Mesendoderm (in vitro differentiated cells): ENCODE data around the gene WDR18.

Experiments used
- DNase-seq: peaks from one replicate; pipeline ENCODE4 v3.0.0; 2013
- H2AK5ac ChIP-seq: 2 replicates; pipeline ENCODE4 v1.6.1; 2013; ENCODE audit warnings: low read length, inconsistent platforms
- H2BK120ac ChIP-seq: 2 replicates; pipeline ENCODE4 v1.6.1; 2013; ENCODE audit warnings: low read depth, mild to moderate bottlenecking, low read length, moderate library complexity, mixed read lengths
- H2BK15ac ChIP-seq: replicated peaks from 2 replicates; pipeline ENCODE4 v1.6.1; 2013; ENCODE audit warnings: low read depth, mild to moderate bottlenecking, moderate library complexity
- H2BK5ac ChIP-seq: 2 replicates; pipeline ENCODE4 v1.6.1; 2013; ENCODE audit warnings: low read length, inconsistent platforms
- H3K18ac ChIP-seq: 2 replicates; pipeline ENCODE4 v1.6.1; 2013; ENCODE audit warnings: mild to moderate bottlenecking, low read length, mixed read lengths
- H3K23ac ChIP-seq: one replicate; pipeline ENCODE4 v1.6.1; 2013; ENCODE audit warnings: low read length
- H3K27ac ChIP-seq: 2 replicates; pipeline ENCODE4 v1.5.1; 2013; ENCODE audit warnings: low read depth, mild to moderate bottlenecking, inconsistent platforms, low read length, moderate library complexity
- H3K27me3 ChIP-seq: 2 replicates; pipeline ENCODE4 v1.6.1; 2013; ENCODE audit warnings: low read length, control low read depth, mild to moderate bottlenecking, inconsistent platforms; ENCODE audit not compliant: insufficient read depth, poor library complexity
- H3K36me3 ChIP-seq: 2 replicates; pipeline ENCODE4 v1.6.1; 2013; ENCODE audit warnings: low read length, inconsistent platforms; ENCODE audit not compliant: control insufficient read depth, insufficient read depth
- H3K4ac ChIP-seq: one replicate; pipeline ENCODE4 v1.6.1; 2013; ENCODE audit warnings: low read depth, mild to moderate bottlenecking, low read length, moderate library complexity
- H3K4me1 ChIP-seq: 2 replicates; pipeline ENCODE4 v1.6.1; 2013; ENCODE audit warnings: low read depth, low read length, inconsistent platforms; ENCODE audit not compliant: control insufficient read depth
- H3K4me2 ChIP-seq: 2 replicates; pipeline ENCODE4 v1.6.1; 2013; ENCODE audit warnings: low read length
- H3K4me3 ChIP-seq: 2 replicates; pipeline ENCODE4 v1.5.1; 2013; ENCODE audit warnings: mild to moderate bottlenecking, low read length
- H3K56ac ChIP-seq: one replicate; pipeline ENCODE4 v1.6.1; 2013; ENCODE audit warnings: low read length
- H3K79me1 ChIP-seq: 2 replicates; pipeline ENCODE4 v1.6.1; 2013; ENCODE audit warnings: low read length, inconsistent platforms
- H3K79me2 ChIP-seq: 2 replicates; pipeline ENCODE4 v1.6.1; 2013; ENCODE audit warnings: mild to moderate bottlenecking, low read length; ENCODE audit not compliant: control insufficient read depth, insufficient read depth
- H3K9ac ChIP-seq: 2 replicates; pipeline ENCODE4 v1.6.1; 2013; ENCODE audit warnings: low read length, inconsistent platforms
- H4K5ac ChIP-seq: one replicate; pipeline ENCODE4 v1.6.1; 2013; ENCODE audit warnings: low read length
- H4K8ac ChIP-seq: one replicate; pipeline ENCODE4 v1.6.1; 2013; ENCODE audit warnings: low read depth, mild to moderate bottlenecking, control low read depth, low read length, moderate library complexity
- WGBS: extraction: QIAGEN DNeasy Blood & Tissue Kit; methylation state at CpG from one replicate; pipeline ENCODE4 v1.1.7; 2013; ENCODE audit warnings: low lambda C conversion rate, missing lambda C conversion rate; ENCODE audit not compliant: insufficient coverage; ENCODE audit errors: extremely low coverage; 5-methylcytosine and 5-hydroxymethylcytosine counted together

The WDR18 gene

GRCh38 chr19:1004204-1004802, 20.2 kb downstream of the WDR18 start:
- Histone ChIP-seq H3K18ac (no peak overlapping the region), H3K4me1 (no peaks in the 10 kb centered on the region), H3K9ac (no peak overlapping the region), H3K4me2 (no peak overlapping the region), H2BK120ac (no peak overlapping the region), H4K8ac (no peak overlapping the region), H3K23ac (no peak overlapping the region), H3K4me3 (no peak overlapping the region), H3K4ac (no peak overlapping the region), H3K27ac (no peak overlapping the region), H3K79me1 (no peaks in the 10 kb centered on the region), H3K36me3 (no peaks in the 10 kb centered on the region), H2AK5ac (no peak overlapping the region), H4K5ac (no peak overlapping the region), H2BK15ac (no peak overlapping the region), H3K79me2 (no peaks in the 10 kb centered on the region), H3K27me3 (peaks cover 5% of the 10 kb centered on the region), H2BK5ac (no peak overlapping the region), H3K56ac (no peak overlapping the region)
- WGBS = no CpG with 5 or more reads among the region's 32 CpGs
- DNase-seq = no peak

DNA sequence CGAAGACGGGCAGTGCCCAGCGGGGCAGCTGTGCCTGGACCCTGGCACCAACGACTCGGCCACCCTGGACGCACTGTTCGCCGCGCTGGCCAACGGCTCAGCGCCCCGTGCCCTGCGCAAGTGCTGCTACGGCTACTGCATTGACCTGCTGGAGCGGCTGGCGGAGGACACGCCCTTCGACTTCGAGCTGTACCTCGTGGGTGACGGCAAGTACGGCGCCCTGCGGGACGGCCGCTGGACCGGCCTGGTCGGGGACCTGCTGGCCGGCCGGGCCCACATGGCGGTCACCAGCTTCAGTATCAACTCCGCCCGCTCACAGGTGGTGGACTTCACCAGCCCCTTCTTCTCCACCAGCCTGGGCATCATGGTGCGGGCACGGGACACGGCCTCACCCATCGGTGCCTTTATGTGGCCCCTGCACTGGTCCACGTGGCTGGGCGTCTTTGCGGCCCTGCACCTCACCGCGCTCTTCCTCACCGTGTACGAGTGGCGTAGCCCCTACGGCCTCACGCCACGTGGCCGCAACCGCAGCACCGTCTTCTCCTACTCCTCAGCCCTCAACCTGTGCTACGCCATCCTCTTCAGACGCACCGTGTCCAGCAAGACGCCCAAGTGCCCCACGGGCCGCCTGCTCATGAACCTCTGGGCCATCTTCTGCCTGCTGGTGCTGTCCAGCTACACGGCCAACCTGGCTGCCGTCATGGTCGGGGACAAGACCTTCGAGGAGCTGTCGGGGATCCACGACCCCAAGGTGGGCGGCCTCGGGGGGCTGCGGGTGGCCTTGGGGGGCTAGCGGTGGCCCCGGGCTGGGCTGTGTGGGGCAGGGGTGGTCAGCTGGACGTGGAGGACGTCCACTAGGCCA, 20.9 kb downstream of the WDR18 start:
- Histone ChIP-seq H3K27me3 (peaks cover 5% of the 10 kb centered on the region), H3K27ac (no peak overlapping the region), H3K9ac (no peak overlapping the region), H3K79me2 (no peaks in the 10 kb centered on the region), H3K4me2 (no peak overlapping the region), H3K4me1 (no peaks in the 10 kb centered on the region), H2BK15ac (no peak overlapping the region), H3K79me1 (no peaks in the 10 kb centered on the region), H3K18ac (no peak overlapping the region), H3K4ac (no peak overlapping the region), H3K56ac (no peak overlapping the region), H2BK5ac (no peak overlapping the region), H4K5ac (no peak overlapping the region), H3K4me3 (no peak overlapping the region), H3K36me3 (no peaks in the 10 kb centered on the region), H2BK120ac (no peak overlapping the region), H4K8ac (no peak overlapping the region), H2AK5ac (no peak overlapping the region), H3K23ac (no peak overlapping the region)
- no CpG with 5 or more reads among the region's 70 CpGs for WGBS
- DNase-seq = no peak

- no peak overlapping the region for H4K8ac ChIP-seq
- H3K56ac ChIP-seq = no peak overlapping the region
- H3K4me1 ChIP-seq = no peaks in the 10 kb centered on the region
- no peak overlapping the region for H2BK5ac ChIP-seq
- no peak overlapping the region for H3K9ac ChIP-seq
- no peak overlapping the region for H2BK15ac ChIP-seq
- H2BK120ac ChIP-seq = no peak overlapping the region
- no peaks in the 10 kb centered on the region for H3K79me2 ChIP-seq
- H4K5ac ChIP-seq = no peak overlapping the region
- no peak for DNase-seq
- H3K23ac ChIP-seq = no peak overlapping the region
- no peak overlapping the region for H3K18ac ChIP-seq
- no CpG with 5 or more reads among the region's 27 CpGs for WGBS
- H3K79me1 ChIP-seq = no peaks in the 10 kb centered on the region
- no peak overlapping the region for H3K4ac ChIP-seq
- no peak overlapping the region for H3K4me2 ChIP-seq
- H3K27me3 ChIP-seq = no peaks in the 10 kb centered on the region
- H2AK5ac ChIP-seq = no peak overlapping the region
- H3K4me3 ChIP-seq = no peak overlapping the region
- H3K36me3 ChIP-seq = no peaks in the 10 kb centered on the region
- H3K27ac ChIP-seq = no peak overlapping the region
These were observed 22.7 kb downstream of the WDR18 start for GRCh38 chr19:1006711-1007398.

DNA sequence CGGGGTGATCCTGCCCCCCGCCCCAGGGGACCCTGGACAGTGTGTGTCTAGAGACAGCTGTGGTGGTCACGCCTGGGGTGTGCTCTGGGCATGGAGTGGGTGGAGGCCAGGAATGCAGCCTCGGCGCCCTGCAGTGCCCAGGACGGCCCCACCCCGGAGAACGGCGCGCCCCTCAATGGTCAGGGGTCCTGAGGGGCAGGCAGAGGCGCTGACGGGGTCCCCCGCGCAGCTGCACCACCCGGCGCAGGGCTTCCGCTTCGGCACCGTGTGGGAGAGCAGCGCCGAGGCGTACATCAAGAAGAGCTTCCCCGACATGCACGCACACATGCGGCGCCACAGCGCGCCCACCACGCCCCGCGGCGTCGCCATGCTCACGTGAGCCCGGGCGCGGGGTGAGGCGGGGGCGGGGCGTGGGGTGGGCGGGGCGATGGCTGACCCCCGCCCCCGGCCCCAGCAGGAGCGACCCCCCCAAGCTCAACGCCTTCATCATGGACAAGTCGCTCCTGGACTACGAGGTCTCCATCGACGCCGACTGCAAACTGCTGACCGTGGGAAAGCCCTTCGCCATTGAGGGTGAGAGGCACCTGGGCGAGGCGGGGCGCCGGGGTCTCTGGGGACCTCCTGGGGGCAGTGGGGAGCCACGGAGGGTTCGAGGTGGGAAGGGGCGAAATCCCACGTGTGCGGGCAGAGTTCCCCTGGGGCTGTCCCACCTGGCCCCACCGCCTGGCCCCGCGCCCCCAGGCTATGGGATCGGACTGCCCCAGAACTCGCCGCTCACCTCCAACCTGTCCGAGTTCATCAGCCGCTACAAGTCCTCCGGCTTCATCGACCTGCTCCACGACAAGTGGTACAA, 23.5 kb downstream of the WDR18 start:
- H3K27ac ChIP-seq = no peak overlapping the region
- no peaks in the 10 kb centered on the region for H3K4me1 ChIP-seq
- H3K79me2 ChIP-seq = no peaks in the 10 kb centered on the region
- H3K79me1 ChIP-seq = no peaks in the 10 kb centered on the region
- no CpG with 5 or more reads among the region's 73 CpGs for WGBS
- no peak overlapping the region for H3K56ac ChIP-seq
- H3K4ac ChIP-seq = no peak overlapping the region
- no peak for DNase-seq
- H4K8ac ChIP-seq = no peak overlapping the region
- H3K27me3 ChIP-seq = no peaks in the 10 kb centered on the region
- no peak overlapping the region for H3K4me3 ChIP-seq
- H2BK120ac ChIP-seq = no peak overlapping the region
- no peak overlapping the region for H3K4me2 ChIP-seq
- H3K9ac ChIP-seq = no peak overlapping the region
- no peak overlapping the region for H2BK5ac ChIP-seq
- no peak overlapping the region for H4K5ac ChIP-seq
- H2BK15ac ChIP-seq = no peak overlapping the region
- H3K36me3 ChIP-seq = no peaks in the 10 kb centered on the region
- no peak overlapping the region for H3K23ac ChIP-seq
- H2AK5ac ChIP-seq = no peak overlapping the region
- no peak overlapping the region for H3K18ac ChIP-seq

GRCh38 chr19:1008268-1009040, 24.3 kb downstream of the WDR18 start:
- Histone ChIP-seq H4K5ac (no peak overlapping the region), H3K79me1 (peaks cover 3% of the 10 kb centered on the region), H2BK5ac (no peak overlapping the region), H3K27me3 (no peaks in the 10 kb centered on the region), H3K9ac (no peak overlapping the region), H2BK15ac (no peak overlapping the region), H3K27ac (no peak overlapping the region), H3K36me3 (peaks cover 2% of the 10 kb centered on the region), H3K79me2 (no peaks in the 10 kb centered on the region), H2AK5ac (no peak overlapping the region), H3K4me2 (no peak overlapping the region), H3K4ac (no peak overlapping the region), H4K8ac (no peak overlapping the region), H3K4me1 (no peaks in the 10 kb centered on the region), H3K56ac (no peak overlapping the region), H3K4me3 (no peak overlapping the region), H2BK120ac (no peak overlapping the region), H3K18ac (no peak overlapping the region), H3K23ac (no peak overlapping the region)
- WGBS = no CpG with 5 or more reads among the region's 45 CpGs
- no peak for DNase-seq
